HG03558 (cell line): Measurements from ENCODE around the gene SLC4A11.
"Not testable (repeated sequence)": the region's sequence is repeated elsewhere in the genome, so short reads cannot be mapped to it uniquely, and the experiment has no call there.

ENCODE experiments used
- ATAC-seq: cut with Tn5 transposase; IDR thresholded peaks from one replicate; pipeline ENCODE4 v1.9.1; 2021; ENCODE audit warnings: moderate number of reproducible peaks; ENCODE audit not compliant: unreplicated experiment; ENCODE audit errors: extremely low read depth

SLC4A11 gene

DNA sequence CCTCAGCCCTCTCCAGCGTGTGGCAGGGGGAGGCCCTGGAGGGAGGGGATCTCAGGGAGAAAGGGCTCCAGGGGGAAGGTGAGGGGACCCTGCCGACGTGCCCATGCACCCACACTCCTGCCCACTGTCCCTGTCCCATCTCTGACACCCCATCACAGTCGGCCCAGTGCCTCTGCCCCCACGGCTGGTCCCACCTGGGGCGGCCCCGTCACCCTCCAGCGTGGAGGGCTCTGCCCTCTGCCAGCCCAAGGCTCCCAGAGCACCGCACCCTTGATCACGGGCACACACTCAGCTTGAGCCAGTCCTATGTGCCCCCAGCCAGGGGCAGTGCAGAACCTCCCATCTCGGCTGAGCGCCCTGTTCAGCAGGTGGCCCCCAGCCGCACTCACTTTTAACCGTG, 9.2 kb downstream of the SLC4A11 start:
- ATAC-seq = no peak

DNA sequence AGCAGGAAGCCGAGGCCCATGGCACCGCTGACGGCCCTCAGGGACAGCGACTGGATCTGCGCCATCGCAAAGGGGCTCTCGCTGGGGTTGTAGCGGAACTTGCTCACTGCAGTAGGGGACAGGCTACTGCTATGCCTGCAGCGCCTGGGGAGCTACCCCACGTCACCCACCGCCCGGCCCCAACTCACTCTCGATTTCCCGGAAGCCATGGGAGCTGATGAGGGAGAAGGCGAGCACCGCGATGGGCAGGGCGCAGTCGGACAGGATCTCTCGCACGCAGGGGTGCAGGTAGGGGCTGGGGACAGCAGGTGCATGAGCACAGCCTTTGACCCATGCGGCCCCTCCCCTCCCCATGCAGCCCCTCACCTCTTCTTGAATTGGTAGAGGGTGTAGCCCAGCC, 9.8 kb downstream of the SLC4A11 start:
- ATAC-seq = no peak

DNA sequence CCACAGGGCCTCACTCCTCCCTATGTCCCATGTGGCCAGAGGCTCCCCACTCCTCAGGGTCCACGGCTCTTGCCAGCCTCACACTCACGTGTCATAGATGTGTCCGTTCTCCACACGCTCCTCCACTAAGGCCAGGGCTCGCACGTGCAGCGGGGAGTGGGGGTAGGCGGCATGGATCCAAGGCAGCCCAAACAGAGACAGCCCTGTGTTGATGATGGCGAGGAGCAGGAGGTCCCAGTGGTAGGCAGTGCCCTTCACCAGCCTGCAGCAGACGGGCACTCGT, 10.3 kb downstream of the SLC4A11 start:
- no peak for ATAC-seq

DNA sequence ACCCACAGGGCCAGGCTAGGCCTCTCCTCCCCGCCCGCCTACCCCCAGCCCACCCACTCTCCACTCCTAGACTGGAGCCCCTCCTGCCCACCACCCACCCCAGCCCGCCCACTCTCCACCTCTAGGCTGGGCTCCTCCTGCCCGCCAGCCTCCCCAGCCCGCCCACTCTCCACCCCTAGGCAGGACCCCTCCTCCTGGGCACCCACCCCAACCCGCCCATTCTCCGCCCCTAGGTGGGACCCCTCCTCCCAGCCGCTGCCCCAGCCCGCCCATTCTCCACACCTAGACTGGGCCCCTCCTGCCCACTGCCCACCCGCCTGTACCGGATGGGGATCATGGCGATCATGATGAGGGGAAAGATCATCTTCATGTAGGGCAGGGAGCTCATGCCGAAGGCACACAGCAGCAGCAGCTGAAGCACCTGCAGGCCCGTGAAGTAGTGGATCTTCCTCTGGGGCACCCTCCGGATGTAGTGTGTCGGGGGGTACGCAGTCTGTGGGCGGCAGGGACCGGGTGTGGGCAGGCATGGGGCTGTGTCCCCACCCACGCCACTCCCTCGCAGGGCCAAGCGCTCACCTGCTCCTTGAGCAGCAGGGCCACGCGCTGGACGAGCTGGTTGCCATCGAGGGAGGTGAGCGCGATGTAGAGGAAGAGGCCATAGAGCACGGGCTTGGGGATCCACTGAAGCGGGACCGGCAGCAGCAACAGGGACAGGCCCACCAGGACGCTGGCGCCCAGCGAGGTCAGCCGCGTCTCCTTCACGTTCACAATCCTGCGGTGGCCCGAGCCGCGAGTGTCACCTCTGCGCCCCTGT, 10.8 kb downstream of the SLC4A11 start:
- ATAC-seq = no peak

DNA sequence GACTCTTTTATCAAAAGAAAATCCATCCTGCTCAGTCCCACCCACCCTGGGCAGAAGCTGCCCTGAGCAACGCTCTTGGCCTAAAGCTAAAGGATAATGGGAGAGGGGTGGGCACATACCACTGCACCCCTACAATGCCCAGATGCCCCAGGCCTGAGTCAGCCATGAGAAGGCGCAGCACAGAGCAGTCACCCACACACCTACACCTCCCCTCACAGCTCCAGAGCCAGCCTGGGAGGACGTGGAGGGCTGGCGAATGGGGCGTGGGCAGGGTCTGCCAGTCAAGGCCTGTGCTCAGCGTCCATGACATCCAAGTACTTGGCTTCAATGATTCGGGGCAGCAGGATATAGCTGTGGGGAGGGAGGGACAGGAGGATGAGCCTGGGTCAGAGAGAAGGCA, 11.5 kb downstream of the SLC4A11 start:
- ATAC-seq = no peak

DNA sequence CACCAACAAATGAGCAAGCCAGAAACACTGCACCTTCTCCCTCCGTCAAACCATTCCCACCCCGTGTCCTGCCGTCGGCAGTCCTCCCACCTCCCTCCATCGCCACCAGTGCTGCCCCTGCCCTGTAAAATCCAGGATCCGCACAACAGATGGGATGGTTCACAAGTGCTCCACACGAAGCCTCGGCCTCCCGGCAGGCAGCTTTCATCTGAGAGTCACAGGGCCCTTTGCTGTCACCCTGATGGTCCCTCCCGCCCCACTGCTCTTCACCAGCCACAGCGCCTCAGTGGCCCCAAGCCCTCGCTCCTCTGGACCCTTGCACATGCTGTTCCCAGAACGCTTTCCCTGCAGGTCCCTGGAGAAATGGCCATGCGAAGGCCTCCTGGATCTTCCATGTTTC, 12.1 kb downstream of the SLC4A11 start:
- no peak for ATAC-seq

DNA sequence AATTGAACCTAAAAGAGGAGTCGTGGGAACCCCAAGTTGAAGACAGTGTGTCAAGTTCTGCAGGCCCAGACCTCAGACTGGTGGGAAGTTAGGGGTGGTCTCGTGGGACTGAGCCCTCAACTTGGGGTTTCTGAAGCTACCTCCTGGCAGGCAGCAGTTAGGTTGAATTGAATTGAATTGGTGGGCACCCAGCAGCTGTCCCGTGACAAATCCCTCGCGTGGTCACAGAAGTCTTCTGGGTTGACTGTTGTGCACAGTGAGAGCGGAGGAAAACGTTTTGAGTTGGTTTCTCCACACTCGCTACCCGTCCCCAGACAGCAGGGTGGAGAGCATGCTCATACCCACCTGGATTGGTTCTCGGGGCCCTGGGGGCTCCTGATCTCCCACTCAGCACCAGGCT, 12.9 kb downstream of the SLC4A11 start:
- ATAC-seq = no peak

DNA sequence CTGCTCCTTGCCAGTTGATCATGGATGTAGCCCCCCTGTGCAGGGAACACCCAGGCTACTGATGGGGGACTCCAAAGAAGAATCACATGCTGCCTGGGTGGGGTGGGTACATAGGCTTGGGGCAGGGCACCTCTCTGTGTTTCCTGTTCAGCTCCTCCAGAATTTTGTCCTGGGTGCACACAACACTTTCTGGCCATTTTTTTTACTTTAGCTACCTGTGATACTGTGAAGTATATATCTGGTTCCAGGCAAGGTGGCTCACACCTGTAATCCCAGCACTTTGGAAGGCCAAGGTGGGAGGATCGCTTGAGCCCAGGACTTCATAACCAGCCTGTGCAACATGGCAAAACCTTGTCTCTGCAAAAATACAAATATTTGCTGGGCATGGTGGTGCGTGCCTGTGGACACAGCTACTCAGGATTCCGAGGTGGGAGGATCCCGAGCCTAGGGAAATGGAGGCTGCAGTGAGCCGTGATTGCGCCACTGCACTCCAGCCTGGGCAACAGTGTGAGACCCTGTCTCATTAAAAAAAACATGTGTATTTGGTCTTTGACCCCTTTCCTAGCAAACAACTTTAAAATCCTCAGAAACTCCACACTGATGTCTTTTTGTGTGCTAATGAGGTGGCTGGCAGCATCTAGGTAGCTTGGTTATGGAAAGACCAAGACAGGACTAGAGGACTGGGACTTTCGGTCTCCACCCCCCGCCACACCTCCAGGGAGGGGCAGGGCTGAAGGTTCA, 14.1 kb downstream of the SLC4A11 start:
- no peak for ATAC-seq

DNA sequence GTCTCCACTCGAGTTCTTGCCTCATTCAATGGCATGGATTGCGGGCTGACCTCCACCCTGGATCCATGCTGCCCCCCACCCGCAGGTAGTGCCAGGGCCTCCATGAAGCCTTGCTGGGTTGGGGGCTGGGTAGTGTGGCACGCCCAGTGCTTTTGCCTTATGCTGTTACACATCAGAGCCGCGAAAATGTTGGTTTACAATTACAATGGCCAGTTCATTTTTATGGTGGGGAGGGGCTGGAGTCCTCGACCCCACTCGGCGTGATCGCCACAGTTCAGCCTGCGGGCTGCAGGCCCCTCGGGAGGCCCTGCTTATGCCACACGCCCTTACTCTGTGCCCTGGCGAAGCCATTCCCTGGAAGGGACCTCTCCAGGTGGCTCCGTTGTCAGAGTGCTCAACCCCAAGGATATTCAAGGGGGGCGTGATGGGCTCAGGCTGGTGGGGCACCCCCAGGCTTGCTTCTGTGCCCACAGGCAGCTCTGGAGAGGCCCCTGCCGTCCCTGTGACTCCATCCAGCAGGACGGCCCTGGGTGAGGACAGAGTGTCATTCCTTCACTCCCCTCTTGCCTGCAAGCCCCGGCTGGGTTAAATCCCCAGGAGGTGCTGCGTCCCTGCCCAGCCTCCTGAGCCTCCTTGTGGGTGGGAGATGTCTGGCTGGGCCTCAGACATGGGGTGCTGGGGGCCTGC, 14.9 kb downstream of the SLC4A11 start:
- no peak for ATAC-seq

DNA sequence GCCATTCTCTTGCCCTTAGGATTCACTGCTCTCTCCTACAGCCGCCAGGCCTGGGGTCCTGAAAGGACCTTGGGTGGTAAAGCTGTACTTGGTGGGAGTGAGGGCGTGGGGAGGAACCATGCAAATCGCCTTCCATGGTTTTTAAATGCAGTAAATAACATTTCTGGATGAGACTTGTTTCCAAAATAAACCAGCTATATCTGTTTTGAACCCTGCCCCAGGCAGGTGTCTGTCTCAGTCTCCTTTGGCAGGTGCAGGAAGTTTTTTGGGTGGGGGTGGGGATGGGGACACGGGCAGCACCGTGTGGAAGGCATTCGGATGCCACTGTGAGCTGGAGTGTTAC, 15.4 kb downstream of the SLC4A11 start:
- ATAC-seq = no peak

DNA sequence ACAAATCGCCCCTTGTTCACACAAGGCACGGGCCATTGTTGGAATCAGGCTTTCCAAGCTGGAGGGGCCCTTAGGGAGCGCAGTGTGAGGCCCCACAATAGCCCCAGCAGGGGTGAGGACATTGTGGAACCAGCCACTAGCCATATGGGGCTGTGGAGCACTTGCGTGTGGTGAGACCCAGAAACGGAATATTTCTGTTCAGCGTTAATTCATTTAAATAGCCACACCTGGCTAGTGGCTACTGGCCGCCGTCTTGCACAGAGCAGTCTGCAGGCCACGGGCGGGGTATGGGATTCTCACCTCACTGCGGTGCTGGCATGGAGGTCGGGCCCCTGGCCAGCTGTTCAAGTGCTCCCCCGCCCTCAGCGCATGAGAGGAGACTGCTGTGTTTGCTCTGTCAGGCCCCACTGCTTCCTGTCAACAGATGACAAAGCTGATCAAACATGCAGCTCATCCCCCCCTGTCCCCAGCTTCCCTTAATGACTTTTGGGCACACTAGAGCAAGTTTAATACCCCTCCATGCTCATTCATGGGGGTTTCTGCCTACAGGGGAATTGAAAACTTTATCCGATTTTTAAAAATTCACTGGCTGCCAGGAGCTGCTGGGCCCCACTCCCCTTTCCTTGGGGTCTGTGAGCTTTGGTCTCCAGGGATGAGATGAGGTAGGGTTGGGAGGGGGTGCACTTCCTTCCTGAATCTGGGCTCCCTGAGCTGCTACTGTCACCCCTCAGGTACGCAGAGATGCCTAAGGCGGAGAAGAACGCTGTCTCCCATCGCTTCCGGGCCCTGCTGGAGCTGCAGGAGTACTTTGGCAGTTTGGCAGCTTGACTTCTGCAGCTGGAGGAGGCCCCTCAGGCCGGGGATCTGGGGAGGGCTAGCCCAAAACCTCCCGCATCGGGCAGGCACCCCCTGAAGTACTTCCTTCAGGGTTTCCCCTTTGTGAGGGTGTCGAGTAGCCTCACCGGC, 16.1 kb downstream of the SLC4A11 start:
- ATAC-seq = no peak

DNA sequence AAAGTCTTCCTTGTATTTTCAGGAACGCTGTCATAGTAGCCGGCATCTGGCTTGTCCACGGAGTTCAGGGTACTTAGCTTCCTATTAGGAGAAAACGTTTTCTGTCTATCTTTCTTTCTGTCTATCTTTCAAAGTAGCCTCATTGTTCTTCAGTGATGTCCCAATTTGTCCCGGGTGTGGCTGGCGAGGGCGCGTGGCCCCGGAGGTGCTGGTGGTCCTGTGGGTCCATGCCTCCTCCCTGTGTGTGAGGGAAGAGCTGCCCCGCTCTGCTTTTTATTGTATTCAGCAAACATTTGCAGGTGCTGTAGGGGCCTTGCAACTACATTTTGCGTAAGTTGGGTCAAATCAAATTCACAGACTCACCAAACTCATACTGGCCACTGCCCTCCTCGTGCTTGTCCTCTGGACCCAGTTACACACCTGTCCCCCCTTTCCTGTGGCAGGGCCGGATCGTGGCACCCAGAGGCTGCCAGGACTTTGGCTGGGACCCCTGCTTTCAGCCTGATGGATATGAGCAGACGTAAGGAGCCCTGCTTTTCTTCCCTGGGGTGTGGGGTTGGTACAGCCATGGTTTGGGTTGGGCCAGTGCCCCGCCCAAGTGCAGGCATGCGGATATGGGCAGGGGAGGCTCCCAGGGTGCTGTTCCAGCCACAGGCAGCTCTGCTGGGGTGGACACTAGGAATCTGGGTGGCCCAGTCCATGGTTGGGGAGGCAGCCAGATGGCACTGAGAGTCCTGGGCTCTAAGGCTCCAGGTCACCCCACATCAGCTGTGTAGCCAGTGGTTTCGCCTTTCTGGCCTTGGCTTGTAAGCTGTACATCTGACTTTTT, 17.4 kb downstream of the SLC4A11 start:
- no peak for ATAC-seq

DNA sequence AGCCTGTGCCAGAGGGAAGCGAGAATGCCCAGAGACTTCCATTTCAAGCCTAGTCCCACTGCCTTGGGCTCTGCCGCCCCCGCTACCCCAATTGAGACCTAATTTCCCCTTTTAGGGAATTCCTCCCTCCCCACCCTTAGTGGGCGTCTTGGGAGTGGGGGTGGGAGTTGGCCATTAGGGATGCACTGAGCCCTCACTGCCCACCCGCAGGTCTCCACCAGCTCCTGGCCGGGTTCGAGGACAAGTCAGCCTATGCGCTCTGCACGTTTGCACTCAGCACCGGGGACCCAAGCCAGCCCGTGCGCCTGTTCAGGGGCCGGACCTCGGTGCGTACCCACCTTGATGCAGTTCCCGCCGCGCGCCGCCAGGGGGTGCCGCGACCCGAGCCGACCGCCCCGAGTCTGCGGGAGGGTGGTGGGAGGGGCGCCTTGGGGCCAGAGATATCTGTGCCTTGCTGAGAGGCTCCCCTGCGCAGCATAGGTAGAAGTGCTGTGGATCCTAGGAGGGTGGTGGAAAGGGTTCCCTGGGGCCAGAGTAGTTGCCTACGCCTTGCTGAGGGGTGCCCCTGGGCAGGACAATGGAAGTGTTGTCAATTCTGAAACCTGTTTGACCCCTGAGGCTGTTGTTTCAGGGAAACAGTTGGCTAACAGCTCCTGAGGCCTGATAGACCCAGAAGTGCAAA, 20.5 kb downstream of the SLC4A11 start:
- no peak for ATAC-seq

DNA sequence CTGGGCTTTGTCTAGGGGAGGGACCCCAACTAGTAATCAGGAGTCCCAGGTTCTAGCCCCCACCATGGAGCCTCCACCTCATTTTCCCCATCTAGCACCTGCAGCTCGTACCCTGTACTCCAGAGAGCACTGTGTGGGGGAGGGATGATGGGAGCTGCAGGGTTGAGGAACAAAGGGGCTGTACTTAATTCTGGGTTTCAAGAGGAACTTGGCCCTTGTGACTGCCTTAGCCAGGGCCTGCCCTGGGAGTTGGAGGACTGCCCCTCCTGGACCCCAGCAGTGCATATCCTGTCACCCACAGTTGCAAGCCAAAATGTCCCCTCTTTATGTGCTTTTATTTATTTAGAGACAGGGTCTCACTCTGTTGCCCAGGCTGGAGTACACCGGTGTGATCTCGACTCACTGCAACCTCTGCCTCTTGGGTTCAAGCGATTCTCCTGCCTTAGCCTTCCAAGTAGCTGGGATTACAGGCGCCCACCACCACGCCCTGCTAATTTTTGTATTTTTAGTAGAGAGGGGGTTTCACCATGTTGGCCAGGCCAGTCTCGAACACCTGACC, 23.6 kb downstream of the SLC4A11 start:
- not testable (repeated sequence) for ATAC-seq

DNA sequence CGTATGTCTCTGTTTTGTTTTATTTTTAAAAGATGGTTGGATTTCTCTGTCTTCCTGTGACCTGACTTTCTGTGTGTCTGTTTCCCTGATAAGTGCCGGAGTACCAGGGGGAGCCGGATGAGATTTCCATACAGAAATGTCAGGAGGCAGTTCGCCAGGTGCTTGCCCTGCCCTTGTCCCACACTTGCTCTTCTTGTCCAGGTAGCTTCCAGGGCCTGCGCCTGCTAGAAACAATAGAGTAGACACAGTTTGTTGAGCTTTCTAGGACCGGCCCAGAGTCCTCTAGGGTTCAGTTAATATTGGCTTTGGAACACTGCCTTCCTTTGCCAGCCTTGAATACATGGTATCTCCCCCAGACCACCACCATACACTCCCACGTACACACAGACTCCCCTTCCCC, 25.8 kb downstream of the SLC4A11 start:
- no peak for ATAC-seq

DNA sequence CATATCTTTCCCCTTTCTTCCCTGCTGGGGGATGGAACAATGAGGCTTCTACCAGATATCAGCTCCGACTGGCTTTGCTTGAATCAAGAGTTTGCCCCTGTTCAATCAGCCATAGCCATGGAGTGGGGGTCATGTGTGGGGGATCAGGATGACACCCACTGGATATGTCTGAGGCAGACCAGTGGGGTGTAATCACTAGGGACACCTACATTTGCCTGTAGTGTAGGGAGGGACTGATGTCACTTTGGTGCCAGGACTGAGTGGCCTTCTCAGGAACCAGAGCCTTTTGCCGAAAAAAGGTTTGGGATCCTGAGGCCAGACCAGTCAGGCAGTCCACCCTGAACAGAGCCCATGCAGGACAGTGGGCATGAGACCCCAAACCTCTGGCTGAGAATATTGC, 28.6 kb downstream of the SLC4A11 start:
- ATAC-seq = no peak

DNA sequence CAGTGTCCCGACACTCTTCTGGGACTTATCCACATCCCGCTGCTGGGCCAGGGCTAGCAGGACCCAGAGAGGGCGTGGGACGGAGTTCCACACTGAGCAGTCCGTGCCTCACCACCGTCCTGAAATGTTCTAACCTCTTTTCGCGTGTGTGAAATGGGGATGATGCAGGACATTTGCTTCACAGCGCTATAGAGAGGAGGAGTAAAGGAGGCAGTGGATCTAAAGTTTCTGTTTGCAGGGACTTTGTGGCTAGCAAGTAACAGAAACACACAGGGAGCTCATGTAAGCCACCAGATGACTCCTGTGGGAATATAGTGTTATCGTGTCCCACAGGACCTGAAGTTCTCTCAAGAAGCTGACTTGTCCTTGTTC, 29.1 kb downstream of the SLC4A11 start:
- ATAC-seq = no peak

DNA sequence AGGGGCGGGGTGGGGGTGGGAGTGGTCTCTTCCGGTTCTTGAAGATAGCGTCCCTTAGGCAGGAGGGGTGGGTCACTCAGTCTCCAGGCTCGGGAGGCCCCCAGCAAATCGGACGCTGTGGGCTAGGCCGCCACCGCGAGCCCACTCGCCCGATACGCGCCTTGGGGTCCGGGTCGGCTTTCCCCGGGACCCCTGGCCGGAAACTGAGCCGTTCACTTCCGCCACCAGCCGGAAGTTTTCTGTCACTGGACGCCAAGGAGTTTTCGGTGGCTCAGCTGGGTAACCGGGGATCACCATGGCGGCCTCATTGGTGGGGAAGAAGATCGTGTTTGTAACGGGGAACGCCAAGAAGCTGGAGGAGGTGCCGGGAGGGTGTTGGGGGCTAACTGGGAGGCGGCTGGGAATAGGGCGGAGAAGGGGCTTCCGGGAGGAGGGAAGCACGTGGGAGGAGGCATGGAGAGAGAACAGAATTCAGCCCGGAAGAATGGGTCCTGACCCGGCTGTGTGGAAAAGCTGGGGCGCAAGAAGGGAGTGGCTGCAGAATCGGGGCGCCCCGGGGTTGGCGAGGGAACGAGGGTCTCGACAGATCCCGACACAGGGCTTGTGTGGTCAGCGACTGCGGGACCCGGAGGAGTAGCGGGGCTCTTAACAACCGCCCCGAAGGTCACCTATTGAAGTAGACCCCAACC, 29.6 kb downstream of the SLC4A11 start, which contains the start of gene ITPA:
ITPA (plus strand) TSS at position 242 of the 689 bp plus-strand sequence; CDS start at position 296, 54 bp downstream.
- no peak for ATAC-seq
